ENCODE results near the gene RAPSN. TPM values are rescaled to one million over a fixed set of nuclear protein-coding genes. Genes with fewer than 3 reads are reported as not detected.

Gene RAPSN
- total RNA-seq, 2 donors from 2014 or later, result 0.62 TPM; not detected in 1

- no peak for DNase-seq (ENCODE audit: low spot score in 2 of 2)
- no peak for ATAC-seq
- Mint-ChIP-seq H3K27ac (peak overlapping the region; percentile 90), H3K9me3 (no peaks in the 10 kb centered on the region), H3K36me3 (no peaks in the 10 kb centered on the region)
These were observed 41.8 kb downstream of the RAPSN start for GRCh38 chr11:47406896-47407745.

- Mint-ChIP-seq H3K27ac (peak overlapping the region in 1 of 2 donors; percentile 33), H3K9me3 (no peaks in the 10 kb centered on the region), H3K36me3 (no peaks in the 10 kb centered on the region)
- ATAC-seq (no peak), DNase-seq (ENCODE audit: low spot score in 2 of 2) (no peak)
These were observed 45.4 kb downstream of the RAPSN start for GRCh38 chr11:47403571-47403970.

- DNase-seq (ENCODE audit: low spot score in 2 of 2) (no peak), ATAC-seq (no peak)
- Mint-ChIP-seq H3K27ac (peak overlapping the region in 1 of 2 donors; percentile 33), H3K9me3 (no peaks in the 10 kb centered on the region), H3K36me3 (no peaks in the 10 kb centered on the region)
These were observed 45.8 kb downstream of the RAPSN start for GRCh38 chr11:47403135-47403534.

GRCh38 chr11:47400768-47401279 lies 48.1 kb downstream of the RAPSN start:
- ATAC-seq, result peak in 1 of 2 donors; percentile 30
- Mint-ChIP-seq H3K27ac (peak overlapping the region; percentile 68 to 77), H3K36me3 (no peaks in the 10 kb centered on the region), H3K9me3 (no peaks in the 10 kb centered on the region)
- DNase-seq (ENCODE audit: low spot score in 2 of 2), result no peak

- no peaks in the 10 kb centered on the region for H3K36me3 Mint-ChIP-seq
- H3K27ac Mint-ChIP-seq, result peak overlapping the region; percentile 68 to 89
- peak in 1 of 2 donors; percentile 42 for DNase-seq (ENCODE audit: low spot score in 2 of 2)
- no peaks in the 10 kb centered on the region for H3K9me3 Mint-ChIP-seq
- peak; percentile 71 to 84 for ATAC-seq
These were observed 48.8 kb downstream of the RAPSN start for GRCh38 chr11:47399860-47400767.

- H3K9me3 Mint-ChIP-seq, result no peaks in the 10 kb centered on the region
- no peak for DNase-seq (ENCODE audit: low spot score in 2 of 2)
- H3K27ac Mint-ChIP-seq, result peak overlapping the region in 1 of 2 donors; percentile 50
- no peak for ATAC-seq
- H3K36me3 Mint-ChIP-seq, result no peaks in the 10 kb centered on the region
These were observed 50.4 kb downstream of the RAPSN start for GRCh38 chr11:47398551-47398950.

GRCh38 chr11:47398011-47398410 lies 50.9 kb downstream of the RAPSN start:
- H3K36me3 Mint-ChIP-seq, result no peaks in the 10 kb centered on the region
- H3K27ac Mint-ChIP-seq, result no peak overlapping the region
- DNase-seq (ENCODE audit: low spot score in 2 of 2) (no peak), ATAC-seq (no peak)
- no peaks in the 10 kb centered on the region for H3K9me3 Mint-ChIP-seq

- no peak for ATAC-seq
- no peak for DNase-seq (ENCODE audit: low spot score in 2 of 2)
- peak overlapping the region in 1 of 2 donors; percentile 88 for H3K27ac Mint-ChIP-seq
- no peaks in the 10 kb centered on the region for H3K9me3 Mint-ChIP-seq
- H3K36me3 Mint-ChIP-seq, result no peaks in the 10 kb centered on the region
These were observed 53.0 kb downstream of the RAPSN start for GRCh38 chr11:47396049-47396320.

- H3K27ac Mint-ChIP-seq, result peak overlapping the region; percentile 88 to 92
- H3K36me3 Mint-ChIP-seq, result no peaks in the 10 kb centered on the region
- H3K9me3 Mint-ChIP-seq, result no peaks in the 10 kb centered on the region
- no peak for ATAC-seq
- no peak for DNase-seq (ENCODE audit: low spot score in 2 of 2)
These were observed 53.5 kb downstream of the RAPSN start for GRCh38 chr11:47395223-47396048.

- H3K9me3 Mint-ChIP-seq, result no peaks in the 10 kb centered on the region
- ATAC-seq, result peak; percentile 77 to 93
- H3K27ac Mint-ChIP-seq, result peak overlapping the region; percentile 88 to 93
- peak; percentile 47 to 76 for DNase-seq (ENCODE audit: low spot score in 2 of 2)
- no peaks in the 10 kb centered on the region for H3K36me3 Mint-ChIP-seq
These were observed 54.4 kb downstream of the RAPSN start for GRCh38 chr11:47394322-47395222.

- no peaks in the 10 kb centered on the region for H3K9me3 Mint-ChIP-seq
- peak overlapping the region; percentile 88 to 93 for H3K27ac Mint-ChIP-seq
- DNase-seq (ENCODE audit: low spot score in 2 of 2), result no peak
- H3K36me3 Mint-ChIP-seq, result no peaks in the 10 kb centered on the region
- ATAC-seq, result no peak
These were observed 55.0 kb downstream of the RAPSN start for GRCh38 chr11:47394050-47394321.

GRCh38 chr11:47393163-47394049 lies 55.5 kb downstream of the RAPSN start:
- Mint-ChIP-seq H3K27ac (peak overlapping the region in 1 of 2 donors; percentile 88), H3K36me3 (no peaks in the 10 kb centered on the region), H3K9me3 (no peaks in the 10 kb centered on the region)
- no peak for ATAC-seq
- no peak for DNase-seq (ENCODE audit: low spot score in 2 of 2)

GRCh38 chr11:47392546-47393162 lies 56.3 kb downstream of the RAPSN start:
- DNase-seq (ENCODE audit: low spot score in 2 of 2), result no peak
- Mint-ChIP-seq H3K9me3 (no peaks in the 10 kb centered on the region), H3K27ac (peak overlapping the region in 1 of 2 donors; percentile 13), H3K36me3 (no peaks in the 10 kb centered on the region)
- no peak for ATAC-seq

- H3K9me3 Mint-ChIP-seq, result no peaks in the 10 kb centered on the region
- DNase-seq (ENCODE audit: low spot score in 2 of 2) (no peak), ATAC-seq (no peak)
- H3K27ac Mint-ChIP-seq, result peak overlapping the region in 1 of 2 donors; percentile 13
- no peaks in the 10 kb centered on the region for H3K36me3 Mint-ChIP-seq
These were observed 57.1 kb downstream of the RAPSN start for GRCh38 chr11:47391711-47392432.
